ENCODE data around the gene BTBD9.

The BTBD9 gene

DNA sequence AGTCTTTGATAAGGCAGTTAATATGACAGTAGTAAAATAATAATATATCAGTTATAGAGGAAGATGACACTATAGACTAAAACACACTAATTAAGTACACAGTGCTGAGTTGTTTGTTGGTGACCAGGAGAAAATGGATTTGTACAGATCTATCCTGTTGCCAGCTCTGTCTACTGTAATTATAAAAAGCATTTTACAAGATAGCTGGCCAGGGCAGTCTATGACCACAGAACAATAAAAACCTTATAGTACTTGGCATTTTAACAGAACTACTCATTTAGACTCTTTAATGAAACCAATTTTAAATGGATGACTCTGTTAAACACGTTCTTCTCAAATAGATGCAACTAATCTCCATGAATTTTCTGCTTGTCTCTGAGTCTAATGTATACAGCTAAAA is 367.5 kb downstream of the BTBD9 start:
- DNase-seq, result no peak

DNA sequence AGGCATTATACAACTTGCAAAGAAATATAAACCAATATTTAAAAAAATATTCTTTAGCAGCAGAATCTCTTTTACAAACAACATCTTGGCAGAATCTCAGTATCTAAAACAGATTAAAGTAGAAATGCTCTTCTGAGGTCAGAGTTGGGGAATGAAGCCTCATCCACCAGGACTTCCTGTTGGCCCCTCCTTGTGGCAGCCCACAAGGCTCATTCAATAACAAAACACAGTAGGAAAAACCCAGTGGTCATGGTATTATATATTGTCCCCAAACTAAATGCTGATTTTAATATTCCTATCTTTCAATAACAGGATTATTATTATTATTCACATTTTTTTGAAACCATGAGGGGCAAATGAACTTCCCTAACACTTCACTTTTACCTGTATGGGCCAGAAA is 368.6 kb downstream of the BTBD9 start:
- DNase-seq, result peak; percentile 61

DNA sequence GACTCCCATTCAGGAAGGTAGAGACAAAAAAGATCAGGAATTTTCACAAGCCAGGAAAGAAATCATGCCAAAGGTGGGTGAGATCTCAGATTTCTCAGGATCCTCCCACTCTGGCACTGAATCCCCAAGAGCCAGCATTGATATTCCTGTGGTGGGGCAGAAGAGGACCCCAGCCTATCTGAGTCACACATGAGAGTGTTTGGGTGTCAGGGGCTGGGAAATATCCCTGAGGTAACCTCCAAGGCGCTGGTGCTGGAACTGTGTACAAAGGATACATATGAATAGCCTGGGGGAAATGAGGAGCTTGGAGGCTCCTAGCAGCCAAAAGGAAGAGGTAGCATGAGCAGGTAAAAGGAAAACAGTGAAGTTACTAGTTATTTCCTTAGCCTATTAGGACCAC is 369.4 kb downstream of the BTBD9 start:
- DNase-seq, result no peak

DNA sequence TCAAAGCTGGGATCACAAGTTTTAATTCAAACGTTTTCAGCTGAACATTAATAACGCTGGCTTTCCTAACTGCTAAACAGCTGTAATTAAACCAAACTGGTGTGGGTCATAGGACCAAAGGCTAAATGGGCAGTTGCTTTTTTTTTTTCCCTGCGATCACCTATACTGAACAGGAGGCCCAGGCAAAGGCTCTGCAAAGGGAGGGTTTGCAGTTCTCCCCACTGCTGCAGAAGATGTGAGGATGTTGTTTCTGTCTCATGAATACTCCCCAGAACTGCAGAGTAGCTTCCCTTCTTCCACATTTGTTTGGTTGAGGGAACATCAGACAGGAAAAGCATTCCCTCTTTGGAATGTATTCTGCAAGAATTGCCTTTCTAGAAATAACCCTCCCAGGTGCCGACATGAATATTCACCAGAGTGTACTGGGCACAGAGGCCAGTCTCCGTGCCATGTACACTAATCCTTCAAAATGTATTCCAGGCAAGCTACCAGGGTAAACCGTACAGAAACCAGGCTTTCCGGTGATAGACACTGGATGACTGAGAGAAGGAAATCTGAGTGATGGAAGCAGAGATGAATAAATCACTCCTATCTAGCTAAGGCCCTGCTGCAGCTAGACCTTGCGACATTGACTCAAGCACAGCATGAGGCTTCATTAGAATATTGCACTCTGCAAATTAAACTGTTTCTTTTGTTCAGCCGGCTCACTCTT is 370.1 kb downstream of the BTBD9 start:
- no peak for DNase-seq

DNA sequence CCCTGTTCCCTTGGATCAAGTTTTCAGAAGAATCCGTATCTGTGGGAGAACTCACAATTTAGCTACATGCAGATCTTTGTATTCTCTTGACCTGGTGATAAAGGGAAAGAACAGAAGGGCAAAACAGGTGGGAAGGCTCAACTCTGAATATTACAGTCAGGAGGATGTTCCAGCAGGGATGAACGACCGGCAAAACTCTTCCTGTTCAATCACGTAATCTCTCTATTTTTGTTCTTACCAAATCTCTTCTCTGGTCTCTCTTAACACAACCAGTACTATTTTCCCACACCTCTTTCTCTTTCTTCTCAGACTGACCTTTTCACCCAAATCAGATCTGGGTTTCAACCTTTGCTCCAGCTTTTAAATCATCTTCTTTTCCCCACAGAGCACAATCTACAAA is 371.4 kb downstream of the BTBD9 start:
- DNase-seq, result no peak

DNA sequence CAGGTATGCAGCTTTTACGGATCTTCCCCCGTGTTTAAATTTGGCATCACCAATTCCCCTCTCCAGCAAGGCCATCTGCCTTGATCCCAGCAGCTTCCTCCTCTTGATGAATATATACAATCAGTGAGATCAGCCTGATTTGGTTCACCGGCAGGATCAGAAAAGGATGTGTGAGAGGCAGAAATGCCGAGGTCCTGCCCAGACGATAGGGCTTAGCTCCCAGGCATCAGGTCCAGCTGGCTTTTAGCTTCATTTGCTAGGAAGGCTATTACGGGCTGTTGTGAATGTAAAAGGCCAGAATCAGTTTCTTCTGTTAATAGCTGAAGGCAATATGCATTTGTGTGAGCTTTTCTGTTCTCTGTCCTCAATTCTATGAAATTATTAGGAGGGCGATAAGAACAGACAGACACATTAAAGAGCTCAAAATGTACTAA is 372.8 kb downstream of the BTBD9 start:
- DNase-seq, result peak; percentile 33

DNA sequence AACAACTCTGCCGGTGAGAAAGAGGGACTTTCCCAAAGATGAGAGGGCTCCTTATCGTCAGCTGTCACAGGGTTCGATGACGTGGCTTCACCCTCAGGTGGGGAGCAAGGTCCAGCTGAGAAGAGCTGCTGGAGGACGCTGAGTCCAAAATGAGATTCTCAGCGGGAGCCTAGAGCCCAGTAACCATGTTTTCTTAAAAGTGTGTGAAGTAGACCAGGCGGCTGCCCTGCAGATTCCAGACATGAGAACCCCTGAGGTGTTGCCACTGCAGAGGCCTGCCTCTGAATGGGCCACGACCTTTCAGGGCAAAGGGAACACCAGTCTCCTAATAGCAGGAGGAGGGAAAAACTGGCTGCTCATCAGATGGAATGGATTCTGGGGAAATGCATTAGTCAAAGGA is 375.1 kb downstream of the BTBD9 start:
- no peak for DNase-seq

DNA sequence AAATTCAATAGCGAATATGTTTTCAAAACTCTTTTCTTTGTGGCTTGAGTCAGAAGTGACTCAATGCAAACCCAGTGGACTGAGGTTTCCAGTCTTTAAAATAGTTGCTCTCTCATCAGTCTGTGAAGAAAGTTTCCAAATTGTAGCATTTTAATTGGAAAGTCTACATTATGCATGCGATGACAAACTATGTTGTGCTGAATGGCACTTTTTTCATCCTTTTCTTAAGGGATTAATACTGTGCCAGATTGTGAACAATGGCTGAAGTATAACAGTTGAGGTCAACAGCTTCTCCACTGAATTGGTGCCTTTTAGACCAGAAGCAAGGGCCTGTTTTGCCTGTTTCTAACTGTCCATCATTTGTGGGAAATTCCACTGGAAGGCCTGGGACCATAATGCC is 377.1 kb downstream of the BTBD9 start:
- DNase-seq, result peak; percentile 84

DNA sequence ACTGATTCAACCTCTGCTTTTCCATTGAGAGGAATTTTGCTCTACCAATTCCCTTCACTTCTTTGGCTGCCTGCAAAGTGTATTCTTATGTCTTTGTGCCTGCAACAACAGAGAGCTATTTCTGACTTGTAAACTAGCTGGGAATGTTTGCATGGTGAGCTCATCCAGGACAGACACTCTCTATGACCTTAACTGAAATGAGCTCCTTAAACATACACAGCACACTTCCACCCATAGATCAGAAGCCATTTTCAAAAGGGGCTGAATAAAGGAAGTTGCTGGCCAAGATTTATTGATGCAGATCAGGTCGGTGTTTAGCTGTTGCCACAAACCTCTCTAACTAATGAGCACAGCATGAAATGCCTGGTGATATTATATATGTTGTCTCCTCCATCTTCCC is 377.7 kb downstream of the BTBD9 start:
- peak; percentile 95 for DNase-seq

DNA sequence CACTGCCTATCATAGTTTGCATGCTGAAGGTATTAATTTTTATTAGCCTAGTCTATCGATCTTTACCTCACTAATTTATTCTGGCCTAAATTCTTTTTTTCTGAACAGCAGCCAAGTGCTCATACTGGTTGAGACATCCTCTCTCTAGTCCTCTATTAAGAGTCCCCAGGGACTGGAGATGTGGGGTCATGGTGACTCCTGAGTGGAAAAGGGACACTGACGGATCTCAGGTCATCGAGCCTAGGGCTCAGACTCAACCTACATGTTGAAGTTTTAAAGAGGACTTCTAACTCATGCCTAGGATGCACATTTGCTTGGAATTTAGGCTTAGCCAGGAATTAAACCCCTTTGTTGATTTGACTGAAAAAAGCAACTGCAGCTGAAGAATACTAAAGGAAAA is 378.1 kb downstream of the BTBD9 start:
- no peak for DNase-seq

DNA sequence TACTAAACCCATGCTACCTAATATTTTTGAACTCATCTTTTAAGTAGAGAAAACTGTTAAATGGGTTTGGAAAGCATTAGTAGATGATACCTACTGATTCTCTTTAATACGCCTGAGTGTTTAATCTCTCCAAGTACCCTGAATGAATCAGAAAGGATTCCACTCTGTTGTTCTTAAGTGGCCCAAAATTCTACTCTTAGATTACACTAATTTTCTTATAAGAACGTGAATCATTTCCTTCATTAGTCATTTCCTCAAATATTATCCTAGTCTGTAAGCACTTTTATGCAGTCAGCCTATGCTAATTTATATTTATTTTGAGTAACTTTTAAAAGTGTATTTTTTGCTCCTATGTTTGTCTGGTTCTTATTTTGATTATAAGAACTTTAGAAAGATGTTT is 380.0 kb downstream of the BTBD9 start:
- peak; percentile 81 for DNase-seq

DNA sequence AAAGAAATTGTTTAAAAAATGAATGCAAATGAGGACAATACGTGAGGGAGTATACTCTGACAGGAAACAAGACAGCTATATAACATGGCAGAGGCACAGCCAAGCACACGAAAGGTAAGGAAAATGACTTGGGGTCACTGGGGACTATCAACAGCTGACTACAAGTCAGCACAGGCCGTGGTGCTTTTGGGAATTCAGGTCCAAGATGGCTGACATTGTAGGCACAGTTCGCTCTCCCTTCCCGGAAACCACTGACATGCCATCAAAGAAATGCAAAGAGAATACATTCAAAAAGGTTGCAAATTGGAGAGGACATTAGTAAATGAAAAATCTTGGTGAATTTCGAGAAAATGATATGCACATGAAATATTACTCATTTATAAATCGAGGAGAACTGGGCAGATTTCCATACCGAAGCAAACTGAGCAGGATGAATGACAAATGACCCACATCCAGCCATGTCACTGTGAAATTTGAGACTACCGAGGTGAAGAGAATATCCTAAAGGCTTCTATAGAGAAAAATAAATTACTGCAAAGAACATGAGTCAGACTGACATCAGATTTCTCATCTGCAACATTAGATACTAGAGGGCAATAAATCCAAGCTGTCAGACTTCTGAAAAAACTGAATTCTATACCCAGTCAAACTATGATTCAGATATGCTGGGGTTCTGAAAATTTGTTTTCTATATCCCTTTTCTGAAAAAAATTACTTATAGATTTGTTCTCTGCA is 391.1 kb downstream of the BTBD9 start:
- DNase-seq, result peak; percentile 73

DNA sequence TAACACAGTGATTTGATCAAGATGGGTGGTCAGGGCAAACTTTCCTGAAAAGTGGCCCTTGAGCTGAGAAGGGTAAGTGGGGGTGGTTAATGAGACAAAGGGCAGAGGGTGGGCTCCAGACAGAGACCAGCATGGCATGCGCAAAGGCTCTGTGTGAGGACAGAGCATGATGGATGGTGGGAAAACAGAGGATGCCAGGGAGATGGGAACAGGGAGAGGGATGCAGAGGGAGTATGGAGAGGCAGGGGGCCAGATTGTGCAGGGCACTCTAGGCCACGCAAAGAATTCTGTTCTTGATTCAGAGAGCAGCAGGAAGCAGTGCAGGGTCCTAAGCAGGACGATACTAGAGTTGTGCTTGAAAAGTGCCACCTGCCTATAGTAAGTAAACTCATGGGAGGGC is 394.4 kb downstream of the BTBD9 start:
- no peak for DNase-seq

DNA sequence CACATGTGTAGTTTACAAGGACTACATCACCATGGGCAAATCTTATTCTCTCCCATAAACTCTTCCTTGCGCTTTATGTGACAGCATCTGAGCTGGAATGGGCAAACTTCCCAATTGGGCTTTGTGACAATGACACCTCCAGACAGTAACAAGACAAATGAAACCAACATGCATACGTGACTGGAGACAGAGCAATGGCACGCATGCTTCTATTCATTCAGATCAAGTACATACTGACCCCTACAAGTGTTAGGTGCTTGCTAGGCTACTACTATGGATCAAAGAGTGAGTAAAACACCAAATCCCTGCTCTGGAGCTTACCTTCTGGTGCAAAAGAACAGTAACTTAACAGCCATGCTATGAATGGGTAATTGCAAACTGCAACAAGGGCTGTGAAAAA is 394.9 kb downstream of the BTBD9 start:
- no peak for DNase-seq

DNA sequence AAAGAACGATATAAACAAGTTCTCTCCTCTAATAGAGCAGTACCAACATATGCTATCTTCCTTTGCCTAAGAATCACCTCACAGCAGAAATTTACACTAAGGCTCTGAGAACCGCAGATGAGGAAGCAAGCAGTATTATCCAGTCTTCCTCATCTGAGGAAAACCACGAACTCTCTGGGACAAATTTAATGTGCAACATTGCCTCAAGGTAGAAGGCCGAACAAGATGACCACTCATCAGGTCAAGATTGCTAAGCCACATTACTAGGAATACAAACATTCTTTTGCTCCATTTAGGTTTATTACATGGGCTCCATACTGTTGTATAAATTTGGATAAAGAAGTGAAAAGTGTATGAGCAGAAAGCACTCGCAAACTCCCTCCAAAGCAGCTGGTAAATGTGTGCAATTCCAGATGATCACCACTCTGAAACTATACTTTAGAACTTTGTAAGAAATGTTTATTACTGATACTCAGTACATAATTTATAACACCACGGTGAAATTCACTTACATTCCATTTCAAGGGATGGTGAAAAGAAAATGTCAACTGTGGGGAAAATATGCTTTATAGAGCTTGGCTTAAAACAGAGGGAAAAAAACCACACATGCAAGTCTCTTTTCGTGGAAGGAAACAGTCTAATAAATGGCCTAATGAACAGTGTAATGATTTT is 398.4 kb downstream of the BTBD9 start:
- DNase-seq, result peak; percentile 16

DNA sequence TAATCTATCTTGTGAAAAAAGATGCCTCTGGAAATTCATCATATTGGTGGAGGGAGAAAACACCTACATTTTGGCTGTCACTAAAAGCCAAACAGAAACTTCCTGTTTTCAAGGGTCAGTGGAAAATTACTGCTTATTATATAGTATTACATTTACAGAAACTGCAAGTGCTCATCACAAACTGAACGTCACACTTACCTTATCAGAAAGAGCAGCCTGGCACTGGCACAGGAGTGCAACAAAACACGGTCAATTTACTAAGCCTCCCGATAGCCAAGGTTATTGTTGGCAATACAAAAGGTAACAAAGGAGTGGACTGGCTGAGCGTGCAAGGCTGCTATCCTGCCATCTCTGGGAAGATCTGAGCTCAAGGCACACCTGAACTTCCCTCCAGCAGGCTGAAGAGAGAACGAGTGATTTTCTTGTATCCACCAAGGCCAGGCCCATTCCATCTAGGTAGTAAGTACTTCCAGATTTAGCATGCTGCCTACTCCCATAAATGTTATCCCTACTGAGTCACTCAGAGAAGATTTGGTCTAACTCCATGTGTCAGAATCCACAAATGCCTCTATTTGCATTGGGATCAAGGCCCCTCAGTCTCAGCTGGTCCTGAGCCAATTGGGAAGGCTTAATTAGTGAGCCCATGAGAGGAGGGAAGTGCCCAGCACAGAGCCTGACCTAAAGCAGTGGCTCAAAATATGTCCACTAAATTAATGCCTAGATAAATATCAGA is 399.8 kb downstream of the BTBD9 start:
- peak; percentile 87 for DNase-seq

DNA sequence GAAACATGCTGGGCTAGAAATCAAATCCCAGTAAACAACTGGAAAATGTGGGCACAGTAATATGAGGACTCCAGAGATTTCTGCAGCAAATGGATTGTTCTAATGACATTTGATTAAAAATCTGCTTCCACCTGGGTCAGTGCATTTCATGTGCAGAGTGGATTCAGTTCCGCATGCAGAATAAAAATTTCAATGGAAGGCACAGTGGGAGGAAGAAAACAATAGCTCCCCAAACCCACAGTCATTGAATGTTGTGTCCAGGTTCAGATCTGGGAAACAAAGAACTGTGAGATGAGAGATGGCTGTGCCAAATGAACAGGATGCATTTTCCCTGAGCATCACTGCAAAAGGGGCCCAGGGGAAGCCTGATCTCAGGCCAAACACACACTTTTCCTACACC is 403.1 kb downstream of the BTBD9 start:
- no peak for DNase-seq

DNA sequence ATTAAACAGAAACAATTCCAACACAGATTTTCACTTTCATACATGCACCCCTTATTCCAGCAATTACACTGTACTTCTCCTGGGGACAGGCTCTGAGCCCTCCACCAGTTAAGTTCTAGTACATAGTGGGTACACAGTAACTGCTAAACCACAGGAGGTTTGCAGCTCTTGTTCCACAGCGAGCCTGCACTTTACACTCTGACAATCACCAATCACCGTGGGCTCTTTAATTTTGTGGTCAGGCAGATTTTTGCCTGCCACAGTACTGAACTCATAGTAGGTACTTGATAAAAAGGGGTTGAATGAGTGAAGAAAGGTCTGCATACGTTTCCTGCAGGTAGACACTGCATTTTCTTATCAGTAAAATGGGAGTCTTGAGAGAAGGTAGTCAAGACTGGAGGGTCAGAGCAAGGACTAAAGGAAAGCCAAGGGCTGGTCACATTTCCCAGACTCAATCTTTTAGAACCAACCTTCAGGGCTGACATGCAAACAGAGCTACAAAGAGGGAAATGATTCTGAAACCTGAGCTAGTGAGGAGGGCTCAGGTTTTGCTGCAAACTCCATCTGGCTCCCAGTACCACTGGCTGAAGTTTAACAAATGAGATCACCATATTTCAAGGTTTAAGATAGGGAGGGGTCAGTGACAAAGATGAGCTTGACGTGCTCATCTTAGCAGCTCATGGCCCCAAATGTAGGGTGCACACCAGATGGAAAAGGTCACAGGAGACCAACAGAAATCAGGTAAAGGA is 404.6 kb downstream of the BTBD9 start:
- DNase-seq, result no peak

DNA sequence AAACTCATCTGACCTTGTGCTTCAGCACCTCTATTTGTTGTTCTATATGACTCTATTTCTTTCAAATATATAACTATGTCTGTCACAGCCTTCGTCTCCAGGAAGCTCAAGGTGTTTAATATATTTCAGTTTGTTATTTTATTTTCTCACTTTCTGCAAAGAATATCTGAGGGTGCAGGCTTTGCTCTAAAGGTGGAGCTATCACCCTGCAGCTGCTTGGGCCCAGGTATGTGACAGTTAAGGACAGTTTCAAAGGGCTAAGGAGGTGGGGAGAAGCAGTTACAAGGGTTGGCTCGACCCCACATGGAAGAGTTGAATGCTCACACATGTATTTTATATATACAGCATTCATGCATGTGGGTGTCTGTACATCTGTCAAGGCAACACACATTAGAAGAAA is 405.6 kb downstream of the BTBD9 start:
- DNase-seq, result no peak

DNA sequence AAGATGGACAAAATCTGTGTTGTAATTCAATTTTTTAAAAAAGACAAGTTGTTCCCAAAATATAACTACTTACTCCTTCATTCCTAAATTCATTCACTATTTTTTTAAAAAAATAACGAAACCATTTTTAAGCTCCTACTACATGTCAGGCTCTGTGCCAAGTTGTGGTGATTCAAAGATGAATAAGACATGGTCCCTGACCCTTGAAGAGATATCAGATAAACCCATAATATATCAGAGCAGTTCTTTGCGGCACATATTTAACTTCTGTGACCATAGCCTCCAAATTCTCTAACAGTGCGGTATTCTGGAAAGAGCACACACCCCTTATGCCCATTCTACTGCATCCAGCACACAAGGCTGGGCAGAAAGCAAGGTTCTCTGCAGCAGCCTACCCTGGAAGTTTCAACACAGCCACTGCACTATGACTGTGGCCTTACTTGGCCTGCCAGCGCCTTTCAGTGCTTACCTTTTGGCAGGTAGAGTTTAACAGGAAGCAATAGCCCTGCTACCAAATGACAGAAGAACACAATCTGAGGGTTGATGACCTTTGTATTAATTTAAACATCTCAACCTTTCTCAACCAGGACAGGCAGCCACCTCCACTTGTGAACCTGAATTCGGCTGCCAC is 406.5 kb downstream of the BTBD9 start:
- peak; percentile 64 for DNase-seq

DNA sequence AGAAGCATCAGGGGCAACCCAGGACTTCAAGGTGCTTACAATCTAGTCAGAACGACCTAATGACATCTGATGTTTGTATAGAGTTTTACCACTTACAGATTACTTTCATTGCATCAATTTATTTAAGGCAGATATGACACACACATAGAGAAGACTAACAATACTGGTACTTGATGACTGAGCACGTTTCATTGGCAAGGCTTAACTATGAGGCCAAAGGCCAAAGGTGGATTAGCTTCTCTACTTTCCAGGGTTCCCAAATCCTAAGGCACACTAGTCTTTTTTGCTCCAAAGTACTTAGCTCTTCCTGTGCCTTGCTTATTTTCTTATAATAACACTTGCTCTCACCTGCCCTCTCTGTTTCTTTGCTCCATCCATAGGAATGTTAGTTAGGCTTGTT is 414.0 kb downstream of the BTBD9 start:
- no peak for DNase-seq

DNA sequence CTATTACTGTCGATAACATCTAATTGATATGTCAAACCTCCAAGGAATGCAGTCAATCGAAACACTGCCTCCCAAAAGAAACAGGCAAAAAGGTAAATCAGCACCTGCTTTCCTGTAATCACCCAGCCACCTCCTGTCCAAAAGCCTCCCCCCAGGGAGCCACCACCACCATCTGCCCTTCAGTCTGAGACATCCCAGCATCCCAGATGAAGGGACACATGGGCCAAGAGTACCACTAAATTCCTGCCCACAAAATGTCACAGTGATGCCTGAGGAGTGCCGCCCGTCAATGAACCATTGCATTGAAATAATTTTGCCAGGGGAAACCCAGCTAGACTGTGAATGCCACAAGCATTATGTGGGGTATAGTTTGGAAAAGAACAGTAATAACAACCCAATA is 418.5 kb downstream of the BTBD9 start:
- no peak for DNase-seq
